SU-DHL-6 (cell line): ENCODE measurements around the gene GRB10.

Source experiments
- H2AFZ ChIP-seq: fragments of 200-600 bp; sonication (generic); 2 replicates; pipeline ENCODE4 v1.6.1; 2014; ENCODE audit warnings: low read depth, mild to moderate bottlenecking, moderate library complexity, mixed read lengths, antibody characterized with exemption, low read length; ENCODE audit not compliant: severe bottlenecking
- H3F3A ChIP-seq: fragments of 200-600 bp; shearing (Covaris generic); 2 replicates; pipeline ENCODE4 v1.6.0; 2016; ENCODE audit warnings: antibody characterized with exemption, mild to moderate bottlenecking; ENCODE audit not compliant: insufficient read depth
- H3K27ac ChIP-seq: fragments of 200-600 bp; sonication (generic); 2 replicates; pipeline ENCODE4 v1.5.1; 2016; ENCODE audit warnings: low read depth, mild to moderate bottlenecking, low read length, moderate library complexity, mixed read lengths
- H3K27me3 ChIP-seq: fragments of 200-600 bp; sonication (generic), shearing (Covaris generic); 2 replicates; pipeline ENCODE4 v1.6.0; 2014; ENCODE audit warnings: mild to moderate bottlenecking, low read length
- H3K36me3 ChIP-seq: fragments of 200-600 bp; sonication (generic); 2 replicates; pipeline ENCODE4 v1.6.1; 2014; ENCODE audit warnings: mild to moderate bottlenecking, low read length, mixed read lengths
- H3K4me2 ChIP-seq: fragments of 300-600, 200-600 bp; shearing (Covaris generic), sonication (generic); 2 replicates; pipeline ENCODE4 v1.6.0; 2014; ENCODE audit warnings: low read length, low read depth, mild to moderate bottlenecking; ENCODE audit not compliant: poor library complexity, severe bottlenecking
- H3K4me3 ChIP-seq: fragments of 200-600 bp; sonication (generic); 2 replicates; pipeline ENCODE4 v1.5.1; 2014; ENCODE audit warnings: antibody characterized with exemption, low read length, mild to moderate bottlenecking, mixed read lengths; ENCODE audit not compliant: insufficient read depth, poor library complexity, severe bottlenecking
- H3K79me2 ChIP-seq: fragments of 200-600 bp; sonication (generic); 2 replicates; pipeline ENCODE4 v1.6.1; 2014; ENCODE audit warnings: mild to moderate bottlenecking, low read length, moderate library complexity; ENCODE audit not compliant: insufficient read depth
- H3K9ac ChIP-seq: fragments of 200-600 bp; sonication (generic); 2 replicates; pipeline ENCODE4 v1.7.0; 2014; ENCODE audit warnings: mild to moderate bottlenecking, low read length
- H3K9me2 ChIP-seq: fragments of 200-600 bp; sonication (generic); replicated peaks from 2 replicates; pipeline ENCODE4 v1.6.1; 2014; ENCODE audit warnings: low read length; ENCODE audit not compliant: insufficient read depth
- H3K9me3 ChIP-seq: fragments of 200-600 bp; sonication (generic); 2 replicates; pipeline ENCODE4 v1.6.1; 2014; ENCODE audit warnings: low read length, mixed read lengths; ENCODE audit not compliant: insufficient read depth
- H4K20me1 ChIP-seq: fragments of 200-600 bp; sonication (generic); 2 replicates; pipeline ENCODE4 v1.6.1; 2014; ENCODE audit warnings: low read depth, mild to moderate bottlenecking, antibody characterized with exemption, low read length, moderate library complexity, mixed read lengths
- CTCF ChIP-seq: fragments of 200-600 bp; sonication (generic); IDR thresholded peaks from one replicate; pipeline ENCODE4 v1.5.1; 2017; ENCODE audit warnings: antibody characterized with exemption, mild to moderate bottlenecking, low read length, moderate library complexity; ENCODE audit not compliant: insufficient read depth, poor library complexity, severe bottlenecking
- EZH2phosphoT487 ChIP-seq: fragments of 200-600 bp; sonication (generic), shearing (Covaris generic); conservative IDR thresholded peaks from 2 replicates; pipeline ENCODE4 v1.6.1; 2018; ENCODE audit warnings: mild to moderate bottlenecking, antibody characterized with exemption, low read length, moderate library complexity, mixed read lengths

Gene GRB10

GRCh38 chr7:50592940-50593339, 189.8 kb downstream of the GRB10 start:
- H3K4me2 ChIP-seq: no peak overlapping the region
- no peak overlapping the region for H3K9ac ChIP-seq
- no peaks in the 10 kb centered on the region for H3F3A ChIP-seq
- no peaks in the 10 kb centered on the region for H3K9me3 ChIP-seq
- H4K20me1 ChIP-seq: no peaks in the 10 kb centered on the region
- TF ChIP-seq EZH2phosphoT487: no peak
- TF ChIP-seq CTCF: no peak
- H3K27ac ChIP-seq: no peak overlapping the region
- no peaks in the 10 kb centered on the region for H3K9me2 ChIP-seq
- no peaks in the 10 kb centered on the region for H3K36me3 ChIP-seq
- H3K4me3 ChIP-seq: no peak overlapping the region
- no peak overlapping the region for H2AFZ ChIP-seq
- peaks cover 4% of the 10 kb centered on the region; the same call in 1 of the 2 replicates for H3K27me3 ChIP-seq
- H3K79me2 ChIP-seq: no peaks in the 10 kb centered on the region

GRCh38 chr7:50591480-50592438, 190.9 kb downstream of the GRB10 start:
- Histone ChIP-seq H3F3A (no peaks in the 10 kb centered on the region), H2AFZ (no peak overlapping the region), H3K4me2 (no peak overlapping the region), H3K9ac (no peak overlapping the region), H3K4me3 (no peak overlapping the region), H3K79me2 (no peaks in the 10 kb centered on the region), H4K20me1 (no peaks in the 10 kb centered on the region), H3K9me2 (no peaks in the 10 kb centered on the region), H3K27me3 (peaks cover 4% of the 10 kb centered on the region; the same call in 1 of the 2 replicates), H3K9me3 (no peaks in the 10 kb centered on the region), H3K36me3 (no peaks in the 10 kb centered on the region), H3K27ac (no peak overlapping the region)
- no peak for TF ChIP-seq EZH2phosphoT487

DNA sequence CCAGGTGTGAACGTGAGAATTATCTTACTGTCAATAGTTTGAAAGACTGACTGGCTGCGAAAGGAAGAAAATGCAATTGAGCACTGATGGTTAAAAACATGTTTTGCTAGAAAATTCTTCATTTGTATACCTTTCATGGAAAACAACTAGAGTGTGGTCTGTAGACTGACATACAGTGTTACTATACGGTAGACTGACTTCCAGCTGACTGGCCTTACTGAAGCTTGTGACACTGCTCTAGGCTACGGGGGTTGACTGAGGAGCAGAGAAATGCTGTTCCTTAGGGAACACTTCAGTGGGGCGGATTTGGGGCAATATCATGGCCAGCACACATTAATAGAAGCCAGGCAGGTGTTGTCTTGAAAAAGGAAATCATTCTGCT, 191.6 kb downstream of the GRB10 start:
- Histone ChIP-seq H3K4me2 (no peak overlapping the region), H3K4me3 (no peak overlapping the region)

More for the DNA sequence above, 191.6 kb downstream of the GRB10 start:
- Histone ChIP-seq H3K27ac (no peak overlapping the region), H3F3A (no peaks in the 10 kb centered on the region), H2AFZ (no peak overlapping the region), H3K9me2 (no peaks in the 10 kb centered on the region), H3K36me3 (no peaks in the 10 kb centered on the region), H3K27me3 (peaks cover 4% of the 10 kb centered on the region; the same call in 1 of the 2 replicates), H3K9me3 (no peaks in the 10 kb centered on the region), H4K20me1 (no peaks in the 10 kb centered on the region), H3K9ac (no peak overlapping the region), H3K79me2 (no peaks in the 10 kb centered on the region)
- TF ChIP-seq EZH2phosphoT487 (no peak), CTCF (no peak)
